B cell (primary cell): ENCODE data around the gene RNF2. TPM values are rescaled to one million over a fixed set of nuclear protein-coding genes. Genes with fewer than 3 reads are reported as not detected.

Experiments
- ATAC-seq: fragments of 200-7000 bp; cut with Tn5 transposase; one replicate; pipeline ENCODE4 v1.10.0; 2021; ENCODE audit warnings: low read depth, mild to moderate bottlenecking, moderate number of reproducible peaks, moderate library complexity
- CTCF ChIA-PET: fragments of 350-600 bp; sonication (Branson Sonifier 250); formaldehyde crosslinking; loops from one replicate; lab custom pipeline; 2021; ENCODE audit warnings: antibody characterized with exemption, inconsistent platforms; lab: Charles Lee
- POLR2A ChIA-PET: fragments of 350-600 bp; sonication (Branson Sonifier 250); formaldehyde crosslinking; loops from one replicate; lab custom pipeline; 2021; ENCODE audit warnings: antibody characterized with exemption; lab: Charles Lee
- DNase-seq: peaks from one replicate; pipeline ENCODE4 v3.0.0; 2013
- H2AFZ ChIP-seq: 2 replicates; pipeline ENCODE4 v1.6.1; 2012; ENCODE audit warnings: mild to moderate bottlenecking, low read depth, low read length; ENCODE audit not compliant: insufficient read depth, poor library complexity, severe bottlenecking
- H3K27ac ChIP-seq, 2 donors: 1 replicate in 1 of 2; 2 replicates in 1 of 2; pipeline ENCODE4 v1.5.1; 2012 to 2013; ENCODE audit warnings: low read length in 2 of 2, mild to moderate bottlenecking in 2 of 2, moderate library complexity in 1 of 2
- H3K27me3 ChIP-seq, 4 experiments: fragments of 200-600 bp in 1 of 4; sonication (generic) in 1 of 4; replicated peaks in 1 of 4; 1 replicate in 2 of 4; 2 replicates in 2 of 4; pipeline versions ENCODE4 v1.6.1 to v1.7.0; 2013 to 2016; ENCODE audit warnings: low read length in 3 of 4, mild to moderate bottlenecking in 2 of 4, mixed read lengths in 1 of 4, moderate library complexity in 1 of 4; ENCODE audit not compliant: insufficient read depth in 4 of 4, control insufficient read depth in 3 of 4; ENCODE audit errors: control extremely low read depth in 1 of 4
- H3K36me3 ChIP-seq, 2 experiments: replicated peaks in 1 of 2; 1 replicate in 1 of 2; 2 replicates in 1 of 2; pipeline versions ENCODE4 v1.6.1 to v1.7.1; 2013; ENCODE audit warnings: low read length in 1 of 2; ENCODE audit not compliant: insufficient read depth in 2 of 2, control insufficient read depth in 1 of 2; ENCODE audit errors: control extremely low read depth in 1 of 2, extremely low read depth in 1 of 2
- H3K4me1 ChIP-seq, 2 donors: fragments of 200-600 bp in 1 of 2; sonication (generic) in 1 of 2; 1 replicate in 1 of 2; 2 replicates in 1 of 2; pipeline versions ENCODE4 v1.5.1 to v1.6.1; 2013 to 2017; ENCODE audit warnings: low read length in 2 of 2; ENCODE audit not compliant: control insufficient read depth in 2 of 2, insufficient read depth in 2 of 2
- H3K4me2 ChIP-seq: replicated peaks from 2 replicates; pipeline ENCODE3; 2012; ENCODE audit warnings: mild to moderate bottlenecking, low read depth, low read length; ENCODE audit not compliant: poor library complexity, severe bottlenecking
- H3K4me3 ChIP-seq, 5 experiments: fragments of 200-600 bp in 1 of 5; sonication (generic) in 1 of 5; 1 replicate in 3 of 5; 2 replicates in 2 of 5; pipeline versions ENCODE4 v1.5.1 to v1.7.0; 2011 to 2016; ENCODE audit warnings: low read length in 4 of 5, mild to moderate bottlenecking in 4 of 5, low read depth in 2 of 5, control low read depth in 1 of 5, moderate library complexity in 1 of 5; ENCODE audit not compliant: insufficient read depth in 1 of 5; ENCODE audit errors: control extremely low read depth in 1 of 5, extremely low read depth in 1 of 5
- H3K79me2 ChIP-seq: fragments of 200-600 bp; sonication (generic); one replicate; pipeline ENCODE4 v1.6.0; 2016; ENCODE audit warnings: low read length; ENCODE audit not compliant: control insufficient read depth, insufficient read depth
- H3K9ac ChIP-seq: fragments of 200-600 bp; sonication (generic); 2 replicates; pipeline ENCODE4 v1.6.1; 2017; ENCODE audit warnings: mild to moderate bottlenecking, low read length, moderate library complexity
- H3K9me3 ChIP-seq, 3 donors: one replicate each; pipeline versions ENCODE4 v1.6.1 to v1.7.1; 2013; ENCODE audit warnings: low read length in 2 of 3; ENCODE audit not compliant: control insufficient read depth in 2 of 3, insufficient read depth in 1 of 3; ENCODE audit errors: control extremely low read depth in 1 of 3
- H4K20me1 ChIP-seq: 2 replicates; pipeline ENCODE4 v1.6.0; 2012; ENCODE audit warnings: mild to moderate bottlenecking, low read length; ENCODE audit not compliant: insufficient read depth, control insufficient read depth, poor library complexity, severe bottlenecking
- H3K27ac Mint-ChIP-seq: one replicate; pipeline ENCODE4 v1.8.0; 2021; ENCODE audit warnings: mixed read lengths
- H3K27me3 Mint-ChIP-seq: one replicate; pipeline ENCODE4 v1.8.0; 2021; ENCODE audit warnings: mixed read lengths
- H3K4me1 Mint-ChIP-seq: one replicate; pipeline ENCODE4 v1.8.0; 2021; ENCODE audit warnings: mixed read lengths
- H3K4me3 Mint-ChIP-seq: one replicate; pipeline ENCODE4 v1.8.0; 2021; ENCODE audit warnings: mixed read lengths
- H3K9me3 Mint-ChIP-seq: one replicate; pipeline ENCODE4 v1.8.0; 2022; ENCODE audit warnings: mixed read lengths; ENCODE audit not compliant: insufficient read depth
- CTCF ChIP-seq: fragments of 200-600 bp; IDR thresholded peaks from one replicate; pipeline ENCODE4 v1.8.0; 2022; ENCODE audit warnings: antibody characterized with exemption, mild to moderate bottlenecking
- EZH2 ChIP-seq: IDR thresholded peaks from 2 replicates; pipeline ENCODE4 v1.6.1; 2012; ENCODE audit warnings: borderline replicate concordance, low read depth, mild to moderate bottlenecking, moderate library complexity, low read length; ENCODE audit not compliant: insufficient read depth, poor library complexity, severe bottlenecking
- WGBS: methylation state at CpG from one replicate; pipeline ENCODE4 v1.1.5; 2013; ENCODE audit warnings: missing lambda C conversion rate; ENCODE audit not compliant: insufficient coverage; 5-methylcytosine and 5-hydroxymethylcytosine counted together
- intact Hi-C: fragments of 100-400 bp; cut with micrococcal nuclease; formaldehyde crosslinking; loops from one replicate; pipeline ENCODE4 v1.10.0; 2022
- polyA plus RNA-seq: library from polyadenylated mRNA; depleted of rRNA; stranded (reverse); fragments of >200 nt; gene quantifications from 2 replicates; pipeline ENCODE4 v1.2.3, GENCODE V29; 2012
- total RNA-seq, 2 donors: library from RNA; stranded (reverse); fragments of 120-200 nt in 1 of 2; gene quantifications; 1 replicate in 1 of 2; 2 replicates in 1 of 2; pipeline versions ENCODE4 v1.2.3 to v1.2.4, GENCODE V29; 2013 to 2022

RNF2 gene
- total and polyA plus RNA-seq, 2 donors (not counting 1 experiment from before 2014, with no cell fraction given), result 13.9 to 29.5 TPM

GRCh38 chr1:185075476-185075875 lies 30.1 kb downstream of the RNF2 start:
- Histone ChIP-seq H3K4me3 (no peak overlapping the region), H3K27ac (no peak overlapping the region), H3K27me3 (no peaks in the 10 kb centered on the region), H3K9ac (no peak overlapping the region), H3K4me1 (no peaks in the 10 kb centered on the region), H3K4me2 (no peak overlapping the region), H3K36me3 (peaks cover 5 to 6% of the 10 kb centered on the region in 2 experiments), H3K9me3 (no peaks in the 10 kb centered on the region), H4K20me1 (peaks cover 47% of the 10 kb centered on the region), H2AFZ (no peak overlapping the region), H3K79me2 (peaks cover 95% of the 10 kb centered on the region)
- ChIA-PET CTCF (no interaction called here), POLR2A (no interaction called here)
- TF ChIP-seq CTCF (no peak), EZH2 (no peak)
- WGBS, result no CpG with 5 or more reads among the region's 3 CpGs
- Mint-ChIP-seq H3K27me3 (no peaks in the 10 kb centered on the region), H3K4me3 (no peak overlapping the region), H3K9me3 (no peaks in the 10 kb centered on the region), H3K27ac (no peak overlapping the region), H3K4me1 (peaks cover 39% of the 10 kb centered on the region)
- ATAC-seq, result no peak
- DNase-seq, result no peak
- intact Hi-C loops, result no loop called here

- peaks cover 41% of the 10 kb centered on the region for H4K20me1 ChIP-seq
- intact Hi-C loops, result no loop called here
- DNase-seq (no peak), ATAC-seq (no peak)
- Mint-ChIP-seq H3K27ac (no peak overlapping the region), H3K27me3 (no peaks in the 10 kb centered on the region), H3K9me3 (peaks cover 2% of the 10 kb centered on the region), H3K4me1 (peaks cover 30% of the 10 kb centered on the region), H3K4me3 (no peak overlapping the region)
- no peaks in the 10 kb centered on the region for H3K36me3 ChIP-seq
- peaks cover 95% of the 10 kb centered on the region for H3K79me2 ChIP-seq
- no CpG with 5 or more reads among the region's 4 CpGs for WGBS
- no peak for TF ChIP-seq CTCF
- TF ChIP-seq EZH2, result no peak
- no peaks in the 10 kb centered on the region for H3K9me3 ChIP-seq
- no peaks in the 10 kb centered on the region for H3K4me1 ChIP-seq
- no peak overlapping the region for H3K4me2 ChIP-seq
- ChIA-PET CTCF (interaction anchor here (0.7 kb wide), 1 partner anchor 9 kb away, joined by 5 read pairs; no protein-coding TSS in a partner anchor), POLR2A (no interaction called here)
- H3K27ac ChIP-seq, result no peak overlapping the region
- H3K4me3 ChIP-seq, result no peak overlapping the region
- H3K9ac ChIP-seq, result no peak overlapping the region
- H2AFZ ChIP-seq, result no peak overlapping the region
- no peaks in the 10 kb centered on the region for H3K27me3 ChIP-seq
These were observed 32.0 kb downstream of the RNF2 start for GRCh38 chr1:185077374-185077773.
